Natural killer cell (primary cell): ENCODE measurements around the gene TPSAB1. TPM values are rescaled to one million over a fixed set of nuclear protein-coding genes. Genes with fewer than 3 reads are reported as not detected.
"Not testable (repeated sequence)": the region's sequence is repeated elsewhere in the genome, so short reads cannot be mapped to it uniquely, and the experiment has no call there.

Experiments
- ATAC-seq, 3 donors: fragments of 150-1000 bp in 2 of 3; fragments of 200-7000 bp in 1 of 3; cut with Tn5 transposase; 1 replicate in 1 of 3; 2 replicates in 2 of 3; pipeline ENCODE4 v1.10.0; 2021; ENCODE audit warnings: mild to moderate bottlenecking in 2 of 3, moderate library complexity in 2 of 3
- DNase-seq, 2 donors: peaks; one replicate each; pipeline versions ENCODE4 v3.0.0 to v3.0.0-alpha.2; 2013 to 2021; ENCODE audit warnings: mixed read lengths in 1 of 2
- H3K27ac ChIP-seq: one replicate; pipeline ENCODE4 v1.5.1; 2013; ENCODE audit warnings: mild to moderate bottlenecking, low read length
- H3K27me3 ChIP-seq: one replicate; pipeline ENCODE4 v1.6.1; 2013; ENCODE audit warnings: low read length; ENCODE audit not compliant: control insufficient read depth, insufficient read depth
- H3K36me3 ChIP-seq: one replicate; pipeline ENCODE4 v1.6.1; 2013; ENCODE audit warnings: low read length; ENCODE audit not compliant: control insufficient read depth, insufficient read depth
- H3K4me1 ChIP-seq: one replicate; pipeline ENCODE4 v1.6.1; 2013; ENCODE audit warnings: low read length; ENCODE audit not compliant: control insufficient read depth, insufficient read depth
- H3K4me3 ChIP-seq: one replicate; pipeline ENCODE4 v1.5.1; 2013; ENCODE audit warnings: low read length
- H3K9me3 ChIP-seq: one replicate; pipeline ENCODE4 v1.6.1; 2013; ENCODE audit warnings: low read length; ENCODE audit not compliant: control insufficient read depth, insufficient read depth
- H3K27ac Mint-ChIP-seq, 2 donors: one replicate each; pipeline ENCODE4 v1.8.0; 2022; ENCODE audit warnings: mild to moderate bottlenecking in 2 of 2, mixed read lengths in 2 of 2, moderate library complexity in 1 of 2
- H3K27me3 Mint-ChIP-seq, 2 donors: one replicate each; pipeline ENCODE4 v1.8.0; 2022; ENCODE audit warnings: low read depth in 2 of 2, mixed read lengths in 2 of 2
- H3K36me3 Mint-ChIP-seq: one replicate; pipeline ENCODE4 v1.8.0; 2022; ENCODE audit warnings: mixed read lengths
- H3K4me1 Mint-ChIP-seq, 2 donors: one replicate each; pipeline ENCODE4 v1.8.0; 2022; ENCODE audit warnings: mixed read lengths in 2 of 2
- H3K4me3 Mint-ChIP-seq: one replicate; pipeline ENCODE4 v1.8.0; 2022; ENCODE audit warnings: mild to moderate bottlenecking, moderate library complexity, mixed read lengths
- H3K9me3 Mint-ChIP-seq, 2 donors: one replicate each; pipeline ENCODE4 v1.8.0; 2022; ENCODE audit warnings: mixed read lengths in 2 of 2
- CTCF ChIP-seq: fragments of 200-600 bp; IDR thresholded peaks from one replicate; pipeline ENCODE4 v1.8.0; 2022; ENCODE audit warnings: antibody characterized with exemption
- WGBS: methylation state at CpG from one replicate; pipeline ENCODE4 v1.1.7; 2013; ENCODE audit warnings: missing lambda C conversion rate; ENCODE audit not compliant: insufficient coverage; 5-methylcytosine and 5-hydroxymethylcytosine counted together
- intact Hi-C: fragments of 100-400 bp; cut with micrococcal nuclease; formaldehyde crosslinking; loops from one replicate; pipeline ENCODE4 v1.14.2; 2022
- total RNA-seq, 4 donors: library from RNA; stranded (reverse); fragments of 120-200 nt in 1 of 4; gene quantifications; one replicate each; pipeline versions ENCODE4 v1.2.3 to v1.2.4, GENCODE V29; 2013 to 2022

The TPSAB1 gene
- total RNA-seq, 3 donors from 2014 or later (not counting 1 experiment from before 2014, with no cell fraction given) = 0.82 to 13.4 TPM; not detected in 1

DNA sequence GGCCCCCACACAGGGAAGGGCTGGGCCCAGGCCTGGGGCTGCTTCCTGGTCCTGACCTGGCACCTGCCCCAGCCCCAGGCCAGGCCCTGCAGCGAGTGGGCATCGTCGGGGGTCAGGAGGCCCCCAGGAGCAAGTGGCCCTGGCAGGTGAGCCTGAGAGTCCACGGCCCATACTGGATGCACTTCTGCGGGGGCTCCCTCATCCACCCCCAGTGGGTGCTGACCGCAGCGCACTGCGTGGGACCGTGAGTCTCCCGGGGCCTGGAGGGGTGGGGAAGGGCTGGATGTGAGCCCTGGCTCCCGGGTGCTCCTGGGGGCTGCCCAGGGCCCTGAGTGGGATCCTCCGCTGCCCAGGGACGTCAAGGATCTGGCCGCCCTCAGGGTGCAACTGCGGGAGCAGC is 576 bp downstream of the TPSAB1 start:
- H3K36me3 Mint-ChIP-seq, H3K27me3 Mint-ChIP-seq, H3K4me3 ChIP-seq, H3K27me3 ChIP-seq, H3K4me3 Mint-ChIP-seq, DNase-seq, ATAC-seq, H3K36me3 ChIP-seq, H3K9me3 Mint-ChIP-seq, H3K4me1 Mint-ChIP-seq, H3K27ac Mint-ChIP-seq, intact Hi-C loops, H3K27ac ChIP-seq, H3K9me3 ChIP-seq: not testable (repeated sequence)
- H3K4me1 ChIP-seq = peaks cover 21% of the 10 kb centered on the region
- 75% methylated on average over 5 of the region's 15 CpGs for WGBS

GRCh38 chr16:1243363-1243762 is 2.9 kb downstream of the TPSAB1 start:
- ATAC-seq, intact Hi-C loops, H3K4me3 Mint-ChIP-seq, H3K27me3 ChIP-seq, H3K4me3 ChIP-seq, H3K9me3 ChIP-seq, H3K36me3 ChIP-seq, H3K4me1 Mint-ChIP-seq, DNase-seq, H3K27ac Mint-ChIP-seq, H3K27ac ChIP-seq, H3K9me3 Mint-ChIP-seq, H3K36me3 Mint-ChIP-seq, H3K27me3 Mint-ChIP-seq: not testable (repeated sequence)
- H3K4me1 ChIP-seq = peaks cover 23% of the 10 kb centered on the region
- WGBS = 76% methylated on average over 6 of the region's 11 CpGs

DNA sequence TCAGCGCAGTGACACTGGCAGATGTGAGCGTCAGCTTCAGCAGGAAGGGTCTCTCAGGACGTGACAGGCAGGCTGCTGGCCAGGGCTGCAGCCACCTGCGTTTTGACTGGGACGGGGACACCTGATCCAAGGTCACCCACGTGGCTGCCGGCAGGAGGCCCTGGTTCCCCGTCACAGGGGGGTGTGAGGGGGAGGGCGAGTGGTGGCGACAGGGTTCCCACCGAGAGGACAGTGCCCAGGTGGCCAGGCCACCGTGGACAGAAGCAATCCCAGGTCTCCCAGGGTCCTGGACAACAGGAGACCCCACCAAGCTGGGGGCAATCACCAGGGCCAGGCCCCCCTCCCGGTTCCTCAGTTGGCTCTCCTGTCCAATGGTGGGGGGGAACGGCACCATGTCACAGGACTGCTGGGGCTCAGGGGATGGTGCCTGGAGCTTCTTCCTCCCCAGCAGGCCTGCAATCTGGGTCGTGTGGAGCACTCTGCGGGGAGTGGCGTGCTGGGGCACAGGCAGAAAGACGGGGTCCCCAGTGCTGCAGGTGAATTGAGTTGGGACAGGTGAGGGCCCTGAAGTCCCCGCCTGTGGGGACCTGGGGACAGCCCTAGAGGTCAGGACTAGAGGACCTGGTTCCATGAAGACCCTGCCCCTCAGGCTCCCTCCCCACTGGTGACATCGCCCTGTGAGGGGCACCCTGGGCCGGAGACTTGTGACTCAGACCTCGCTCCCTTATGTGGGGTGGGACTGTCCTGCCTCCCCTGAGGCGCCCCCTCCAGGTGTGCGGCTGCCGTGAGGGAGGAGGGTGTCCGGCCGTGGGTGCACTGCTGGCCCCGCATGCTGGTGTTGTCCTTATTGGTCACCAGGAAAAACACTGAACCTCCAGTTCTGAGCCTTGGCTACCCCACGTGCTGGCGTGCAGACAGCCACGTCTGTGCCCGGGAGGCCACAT is 3.7 kb downstream of the TPSAB1 start:
- peak in 1 of 3 donors; percentile 3 for ATAC-seq
- H3K36me3 Mint-ChIP-seq, H3K4me3 Mint-ChIP-seq, H3K4me1 Mint-ChIP-seq, H3K9me3 ChIP-seq, H3K36me3 ChIP-seq, H3K4me3 ChIP-seq, H3K27ac ChIP-seq, H3K9me3 Mint-ChIP-seq, DNase-seq, H3K27me3 ChIP-seq, H3K27me3 Mint-ChIP-seq, intact Hi-C loops: not testable (repeated sequence)
- peak overlapping the region in 1 of 2 donors; percentile 87 for H3K27ac Mint-ChIP-seq
- peaks cover 23% of the 10 kb centered on the region for H3K4me1 ChIP-seq
- WGBS = 71% methylated on average over 23 of the region's 32 CpGs

GRCh38 chr16:1244881-1245280 is 4.4 kb downstream of the TPSAB1 start:
- no peak for TF ChIP-seq CTCF
- Mint-ChIP-seq H3K27ac (peak overlapping the region; percentile 31 to 87), H3K4me3 (no peak overlapping the region), H3K9me3 (no peaks in the 10 kb centered on the region), H3K27me3 (no peaks in the 10 kb centered on the region), H3K4me1 (peaks cover 8 to 9% of the 10 kb centered on the region in 2 donors), H3K36me3 (no peaks in the 10 kb centered on the region)
- H3K4me1 ChIP-seq = peaks cover 23% of the 10 kb centered on the region
- no peak overlapping the region for H3K27ac ChIP-seq
- intact Hi-C loops = no loop called here
- 46% methylated on average over 11 of the region's 12 CpGs for WGBS
- DNase-seq = peak; percentile 37 to 62
- H3K36me3 ChIP-seq = no peaks in the 10 kb centered on the region
- no peaks in the 10 kb centered on the region for H3K27me3 ChIP-seq
- peak; percentile 75 to 85 (median 83) for ATAC-seq
- H3K9me3 ChIP-seq = no peaks in the 10 kb centered on the region
- no peak overlapping the region for H3K4me3 ChIP-seq

DNA sequence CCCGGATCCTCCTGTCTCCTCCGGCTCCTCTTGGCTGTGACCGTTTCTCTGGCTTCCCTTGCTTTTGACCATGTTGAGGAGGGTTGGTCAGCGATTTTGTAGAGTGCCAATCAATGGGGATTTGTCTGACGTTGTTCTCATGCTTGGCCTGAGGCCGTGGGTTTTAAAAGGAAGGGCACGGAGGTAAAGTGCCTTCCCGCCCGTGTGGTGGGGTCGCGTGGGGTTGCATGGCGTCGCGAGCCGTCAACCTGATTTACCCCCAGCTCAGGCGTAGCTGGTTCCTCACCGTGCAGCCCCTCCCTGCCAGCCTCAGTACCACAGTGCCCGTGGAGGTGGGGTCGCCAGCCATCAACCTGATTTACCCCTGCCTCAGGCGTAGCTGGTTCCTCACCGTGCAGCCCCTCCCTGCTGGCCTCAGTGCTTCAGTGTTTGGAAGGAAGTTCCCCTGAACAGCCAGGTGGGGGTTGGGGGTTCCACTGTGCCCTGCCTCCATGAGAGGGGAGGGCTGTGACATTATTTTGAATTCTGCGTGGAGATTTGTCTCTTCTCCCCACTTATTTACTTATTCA is 5.0 kb downstream of the TPSAB1 start:
- no peak for TF ChIP-seq CTCF
- Mint-ChIP-seq H3K9me3 (no peaks in the 10 kb centered on the region), H3K4me3 (peak overlapping the region; percentile 32), H3K36me3 (no peaks in the 10 kb centered on the region), H3K4me1 (peaks cover 8 to 9% of the 10 kb centered on the region in 2 donors), H3K27me3 (no peaks in the 10 kb centered on the region), H3K27ac (peak overlapping the region; percentile 31 to 87)
- Histone ChIP-seq H3K27ac (no peak overlapping the region), H3K27me3 (no peaks in the 10 kb centered on the region), H3K4me3 (no peak overlapping the region), H3K4me1 (peaks cover 23% of the 10 kb centered on the region), H3K9me3 (no peaks in the 10 kb centered on the region), H3K36me3 (no peaks in the 10 kb centered on the region)
- 18% methylated on average over 21 of the region's 22 CpGs for WGBS
- ATAC-seq (no peak), DNase-seq (no peak)
- intact Hi-C loops = no loop called here

DNA sequence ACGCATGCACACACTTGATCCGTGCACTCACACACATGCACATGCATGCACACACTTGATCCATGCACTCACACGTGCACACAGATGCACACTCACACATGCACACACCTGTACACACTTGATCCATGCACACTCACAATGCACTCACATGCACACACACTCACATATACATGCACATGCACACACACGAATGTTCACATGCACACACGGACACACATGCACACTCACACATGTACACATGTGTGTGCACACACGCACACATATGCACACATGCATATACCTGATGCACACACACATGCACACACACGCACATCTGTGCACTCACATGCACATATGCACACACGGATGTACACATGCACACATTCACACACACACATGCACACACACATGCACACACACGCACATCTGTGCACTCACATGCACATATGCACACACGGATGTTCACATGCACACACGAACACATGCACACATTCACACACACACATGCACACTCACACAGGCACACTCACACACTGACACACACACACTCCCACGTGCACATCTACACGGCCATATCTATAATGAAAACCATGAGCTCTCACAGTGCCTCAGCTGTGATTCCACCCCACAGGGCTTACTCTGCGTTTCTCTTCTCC is 7.5 kb downstream of the TPSAB1 start:
- H3K27me3 Mint-ChIP-seq, H3K36me3 Mint-ChIP-seq, ATAC-seq, H3K27ac ChIP-seq, H3K9me3 Mint-ChIP-seq, H3K4me3 Mint-ChIP-seq, H3K27me3 ChIP-seq, intact Hi-C loops, DNase-seq, H3K4me3 ChIP-seq, H3K4me1 Mint-ChIP-seq, H3K9me3 ChIP-seq, H3K36me3 ChIP-seq, H3K27ac Mint-ChIP-seq: not testable (repeated sequence)
- peaks cover 23% of the 10 kb centered on the region for H3K4me1 ChIP-seq
- 87% methylated on average over 14 of the region's 14 CpGs for WGBS
